ENCODE results near the gene USP5.

DNA sequence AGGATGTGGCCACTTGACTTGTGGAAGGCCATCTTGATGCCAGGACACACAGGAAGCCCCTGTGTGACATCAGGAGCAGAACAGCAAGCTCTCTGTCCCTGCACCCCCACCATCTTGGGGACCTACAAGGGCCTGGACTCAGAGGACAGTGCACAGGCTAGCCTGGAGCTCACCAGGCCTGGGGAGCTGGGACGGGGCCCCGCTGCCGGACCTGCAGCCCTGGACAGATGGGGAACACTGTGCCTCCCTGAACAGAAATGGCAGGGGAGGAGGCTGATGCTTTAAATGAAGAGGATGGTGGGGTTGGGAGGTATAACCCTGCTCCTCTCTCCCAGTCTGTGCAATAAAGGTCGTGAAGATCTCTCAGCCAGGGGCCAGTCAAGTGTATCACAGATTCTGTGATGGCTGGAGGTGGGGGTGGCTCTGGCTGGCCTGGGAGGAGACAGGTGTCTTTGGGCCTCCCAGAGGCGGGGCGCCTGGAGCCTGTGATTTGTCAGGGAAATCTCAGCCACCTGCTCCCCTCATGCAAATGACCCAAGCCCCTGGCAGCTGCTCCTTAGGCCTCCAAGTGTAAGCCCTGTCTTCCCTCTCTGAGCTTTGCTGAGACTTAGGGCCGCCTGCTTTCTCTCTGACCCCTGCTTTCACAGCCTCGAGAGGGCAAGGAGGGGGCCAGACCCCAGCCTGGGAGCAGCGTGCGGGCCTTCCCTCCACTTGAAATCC is 12.3 kb upstream of the USP5 start:
- TF ChIP-seq POLR2A (IDR thresholded peaks at IDR 0.05; ENCODE audit: low read depth, low read length) (no peak), EZH2 (IDR thresholded peaks at IDR 0.05; ENCODE audit: borderline replicate concordance, low read depth, low read length, severe bottlenecking) (no peak), GATA2 (IDR thresholded peaks at IDR 0.05; ENCODE audit: insufficient read depth, insufficient read length, low read depth, low read length) (no peak)
- TF ChIP-seq, protein P1, sequence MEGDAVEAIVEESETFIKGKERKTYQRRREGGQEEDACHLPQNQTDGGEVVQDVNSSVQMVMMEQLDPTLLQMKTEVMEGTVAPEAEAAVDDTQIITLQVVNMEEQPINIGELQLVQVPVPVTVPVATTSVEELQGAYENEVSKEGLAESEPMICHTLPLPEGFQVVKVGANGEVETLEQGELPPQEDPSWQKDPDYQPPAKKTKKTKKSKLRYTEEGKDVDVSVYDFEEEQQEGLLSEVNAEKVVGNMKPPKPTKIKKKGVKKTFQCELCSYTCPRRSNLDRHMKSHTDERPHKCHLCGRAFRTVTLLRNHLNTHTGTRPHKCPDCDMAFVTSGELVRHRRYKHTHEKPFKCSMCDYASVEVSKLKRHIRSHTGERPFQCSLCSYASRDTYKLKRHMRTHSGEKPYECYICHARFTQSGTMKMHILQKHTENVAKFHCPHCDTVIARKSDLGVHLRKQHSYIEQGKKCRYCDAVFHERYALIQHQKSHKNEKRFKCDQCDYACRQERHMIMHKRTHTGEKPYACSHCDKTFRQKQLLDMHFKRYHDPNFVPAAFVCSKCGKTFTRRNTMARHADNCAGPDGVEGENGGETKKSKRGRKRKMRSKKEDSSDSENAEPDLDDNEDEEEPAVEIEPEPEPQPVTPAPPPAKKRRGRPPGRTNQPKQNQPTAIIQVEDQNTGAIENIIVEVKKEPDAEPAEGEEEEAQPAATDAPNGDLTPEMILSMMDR (IDR thresholded peaks at IDR 0.05; ENCODE audit: extremely low read depth in 1 of 2, insufficient read depth in 1 of 2, low read depth in 1 of 2, low read length in 2 of 2), result no peak
